ENCODE data around the gene UBAC1.

DNA sequence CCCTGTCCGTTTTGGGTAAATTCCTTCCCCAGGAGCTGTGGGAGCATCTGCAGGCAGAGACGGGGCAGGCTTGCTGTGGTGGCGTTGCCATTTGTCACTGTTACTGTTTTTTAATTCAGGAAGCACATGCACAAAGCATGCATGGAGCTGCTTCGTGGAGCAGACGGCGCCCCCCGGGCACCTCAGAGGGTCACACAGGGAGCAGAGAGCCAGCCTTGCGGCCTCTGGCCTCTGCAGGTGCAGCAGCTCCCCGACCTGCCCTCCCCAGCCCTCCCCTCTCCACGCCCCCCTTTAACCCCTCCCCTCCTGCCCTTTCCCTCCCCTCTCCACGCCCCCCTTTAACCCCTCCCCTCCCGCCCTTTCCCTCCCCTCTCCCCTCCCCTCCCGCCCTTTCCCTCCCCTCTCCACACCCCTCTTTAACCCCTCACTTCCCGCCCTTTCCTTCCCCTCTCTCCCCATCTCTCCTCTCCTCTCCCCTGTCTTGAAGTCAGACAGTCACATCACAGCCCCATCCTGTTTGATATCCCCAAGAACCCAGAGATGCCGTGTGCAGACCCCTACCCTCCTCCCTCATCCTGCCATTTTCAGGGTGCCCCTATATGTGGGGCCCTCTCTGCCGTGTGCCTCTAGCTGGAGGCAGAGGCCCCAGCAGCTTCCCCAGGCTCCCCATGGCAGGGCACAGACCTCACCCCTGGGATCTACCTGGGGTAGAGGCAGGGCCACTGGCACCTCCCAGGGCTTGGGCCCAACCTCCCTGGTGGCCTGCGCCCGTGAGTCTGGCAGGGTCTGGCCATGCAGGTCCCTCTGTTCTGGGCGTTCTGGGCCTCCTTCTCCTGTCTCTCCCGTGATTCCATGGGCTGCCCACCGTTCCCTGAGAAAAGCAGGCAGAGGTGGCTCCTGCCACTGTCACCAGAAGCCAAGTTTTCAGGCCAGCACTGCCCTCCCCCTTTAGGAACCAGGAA lies 29.6 kb upstream of the UBAC1 start:
- TF ChIP-seq, protein P1, sequence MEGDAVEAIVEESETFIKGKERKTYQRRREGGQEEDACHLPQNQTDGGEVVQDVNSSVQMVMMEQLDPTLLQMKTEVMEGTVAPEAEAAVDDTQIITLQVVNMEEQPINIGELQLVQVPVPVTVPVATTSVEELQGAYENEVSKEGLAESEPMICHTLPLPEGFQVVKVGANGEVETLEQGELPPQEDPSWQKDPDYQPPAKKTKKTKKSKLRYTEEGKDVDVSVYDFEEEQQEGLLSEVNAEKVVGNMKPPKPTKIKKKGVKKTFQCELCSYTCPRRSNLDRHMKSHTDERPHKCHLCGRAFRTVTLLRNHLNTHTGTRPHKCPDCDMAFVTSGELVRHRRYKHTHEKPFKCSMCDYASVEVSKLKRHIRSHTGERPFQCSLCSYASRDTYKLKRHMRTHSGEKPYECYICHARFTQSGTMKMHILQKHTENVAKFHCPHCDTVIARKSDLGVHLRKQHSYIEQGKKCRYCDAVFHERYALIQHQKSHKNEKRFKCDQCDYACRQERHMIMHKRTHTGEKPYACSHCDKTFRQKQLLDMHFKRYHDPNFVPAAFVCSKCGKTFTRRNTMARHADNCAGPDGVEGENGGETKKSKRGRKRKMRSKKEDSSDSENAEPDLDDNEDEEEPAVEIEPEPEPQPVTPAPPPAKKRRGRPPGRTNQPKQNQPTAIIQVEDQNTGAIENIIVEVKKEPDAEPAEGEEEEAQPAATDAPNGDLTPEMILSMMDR (IDR thresholded peaks at IDR 0.05; ENCODE audit: insufficient read depth, low read length) = no peak
- TF ChIP-seq, protein P2, sequence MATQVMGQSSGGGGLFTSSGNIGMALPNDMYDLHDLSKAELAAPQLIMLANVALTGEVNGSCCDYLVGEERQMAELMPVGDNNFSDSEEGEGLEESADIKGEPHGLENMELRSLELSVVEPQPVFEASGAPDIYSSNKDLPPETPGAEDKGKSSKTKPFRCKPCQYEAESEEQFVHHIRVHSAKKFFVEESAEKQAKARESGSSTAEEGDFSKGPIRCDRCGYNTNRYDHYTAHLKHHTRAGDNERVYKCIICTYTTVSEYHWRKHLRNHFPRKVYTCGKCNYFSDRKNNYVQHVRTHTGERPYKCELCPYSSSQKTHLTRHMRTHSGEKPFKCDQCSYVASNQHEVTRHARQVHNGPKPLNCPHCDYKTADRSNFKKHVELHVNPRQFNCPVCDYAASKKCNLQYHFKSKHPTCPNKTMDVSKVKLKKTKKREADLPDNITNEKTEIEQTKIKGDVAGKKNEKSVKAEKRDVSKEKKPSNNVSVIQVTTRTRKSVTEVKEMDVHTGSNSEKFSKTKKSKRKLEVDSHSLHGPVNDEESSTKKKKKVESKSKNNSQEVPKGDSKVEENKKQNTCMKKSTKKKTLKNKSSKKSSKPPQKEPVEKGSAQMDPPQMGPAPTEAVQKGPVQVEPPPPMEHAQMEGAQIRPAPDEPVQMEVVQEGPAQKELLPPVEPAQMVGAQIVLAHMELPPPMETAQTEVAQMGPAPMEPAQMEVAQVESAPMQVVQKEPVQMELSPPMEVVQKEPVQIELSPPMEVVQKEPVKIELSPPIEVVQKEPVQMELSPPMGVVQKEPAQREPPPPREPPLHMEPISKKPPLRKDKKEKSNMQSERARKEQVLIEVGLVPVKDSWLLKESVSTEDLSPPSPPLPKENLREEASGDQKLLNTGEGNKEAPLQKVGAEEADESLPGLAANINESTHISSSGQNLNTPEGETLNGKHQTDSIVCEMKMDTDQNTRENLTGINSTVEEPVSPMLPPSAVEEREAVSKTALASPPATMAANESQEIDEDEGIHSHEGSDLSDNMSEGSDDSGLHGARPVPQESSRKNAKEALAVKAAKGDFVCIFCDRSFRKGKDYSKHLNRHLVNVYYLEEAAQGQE (IDR thresholded peaks at IDR 0.05; ENCODE audit: insufficient replicate concordance, low read depth) = no peak

Measured in HL-60 (cell line).